ENCODE results near the gene KIF9.

- no peak for TF ChIP-seq CTCF (IDR thresholded peaks at IDR 0.05; ENCODE audit: borderline replicate concordance, extremely low read depth, low read length, poor library complexity, severe bottlenecking)
- TF ChIP-seq EZH2 (IDR thresholded peaks at IDR 0.05; ENCODE audit: borderline replicate concordance, low read depth, low read length, severe bottlenecking) = no peak
Measured at GRCh38 chr3:47314056-47314764, 31.6 kb upstream of the KIF9 start.

All from DND-41 (cell line).